Astrocyte (in vitro differentiated cells and primary cell): Measurements from ENCODE around the gene PADI3. TPM values are rescaled to one million over a fixed set of nuclear protein-coding genes. Genes with fewer than 3 reads are reported as not detected.
A peak's percentile ranks its signal among the peaks of the same experiment; 100 is the strongest.

Source experiments
- DNase-seq: peaks from one replicate; pipeline ENCODE4 v3.0.0-alpha.2; 2010; ENCODE audit warnings: low read depth
- FAIRE-seq: peaks from 2 replicates; lab custom pipeline; 2011; peaks lifted over from hg19 to GRCh38; lab: Jason Lieb, UNC
- H2AFZ ChIP-seq: 2 replicates; pipeline ENCODE4 v1.6.0; 2012; ENCODE audit warnings: low read depth, low read length, inconsistent platforms
- H3K27ac ChIP-seq: 2 replicates; pipeline ENCODE4 v1.5.1; 2011; ENCODE audit warnings: low read depth, low read length, inconsistent platforms
- H3K27me3 ChIP-seq: 2 replicates; pipeline ENCODE4 v1.6.0; 2011; ENCODE audit warnings: low read length, inconsistent platforms; ENCODE audit not compliant: insufficient read depth
- H3K36me3 ChIP-seq: 2 replicates; pipeline ENCODE4 v1.5.1; 2011; ENCODE audit warnings: low read length, inconsistent platforms; ENCODE audit not compliant: insufficient read depth
- H3K4me1 ChIP-seq: 2 replicates; pipeline ENCODE4 v1.5.1; 2011; ENCODE audit warnings: low read length, inconsistent platforms; ENCODE audit not compliant: insufficient read depth
- H3K4me2 ChIP-seq: 2 replicates; pipeline ENCODE4 v1.6.0; 2012; ENCODE audit warnings: low read length, inconsistent platforms
- H3K4me3 ChIP-seq: 2 replicates; pipeline ENCODE4 v1.5.1; 2011; ENCODE audit warnings: low read depth, mild to moderate bottlenecking, low read length, inconsistent platforms; ENCODE audit not compliant: insufficient read depth
- H3K79me2 ChIP-seq: 2 replicates; pipeline ENCODE4 v1.6.0; 2012; ENCODE audit warnings: mild to moderate bottlenecking, low read length, inconsistent platforms; ENCODE audit not compliant: insufficient read depth
- H3K9ac ChIP-seq: 2 replicates; pipeline ENCODE4 v1.6.0; 2012; ENCODE audit warnings: mild to moderate bottlenecking, low read length, inconsistent platforms
- H3K9me3 ChIP-seq: 2 replicates; pipeline ENCODE4 v1.5.1; 2012; ENCODE audit warnings: low read depth, mild to moderate bottlenecking, low read length, inconsistent platforms; ENCODE audit not compliant: insufficient read depth
- H4K20me1 ChIP-seq: 2 replicates; pipeline ENCODE4 v1.6.0; 2012; ENCODE audit warnings: low read length, inconsistent platforms; ENCODE audit not compliant: insufficient read depth
- H3K27ac Mint-ChIP-seq: one replicate; pipeline ENCODE4 v1.8.0; 2021; ENCODE audit warnings: mild to moderate bottlenecking, mixed read lengths; ENCODE audit not compliant: unreplicated experiment
- H3K27me3 Mint-ChIP-seq: one replicate; pipeline ENCODE4 v1.8.0; 2021; ENCODE audit warnings: low read depth, mixed read lengths; ENCODE audit not compliant: unreplicated experiment
- H3K36me3 Mint-ChIP-seq: one replicate; pipeline ENCODE4 v1.8.0; 2021; ENCODE audit warnings: low read depth, mixed read lengths; ENCODE audit not compliant: unreplicated experiment
- H3K4me1 Mint-ChIP-seq: one replicate; pipeline ENCODE4 v1.8.0; 2021; ENCODE audit warnings: low read depth, mixed read lengths; ENCODE audit not compliant: unreplicated experiment
- H3K4me3 Mint-ChIP-seq: one replicate; pipeline ENCODE4 v1.8.0; 2021; ENCODE audit warnings: mild to moderate bottlenecking, moderate library complexity, mixed read lengths; ENCODE audit not compliant: unreplicated experiment
- H3K9me3 Mint-ChIP-seq: one replicate; pipeline ENCODE4 v1.8.0; 2021; ENCODE audit warnings: mild to moderate bottlenecking, mixed read lengths; ENCODE audit not compliant: unreplicated experiment
- EZH2 ChIP-seq: IDR thresholded peaks from 2 replicates; pipeline ENCODE4 v1.6.1; 2012; ENCODE audit warnings: mild to moderate bottlenecking, low read length, inconsistent platforms; ENCODE audit not compliant: insufficient read depth
- total RNA-seq: library from RNA; stranded (reverse); gene quantifications from 2 replicates; pipeline ENCODE4 v1.2.1, GENCODE V29; 2021
- TF ChIP-seq, protein P1 (sequence below): IDR thresholded peaks from 2 replicates; pipeline ENCODE4 v1.5.1; 2011; ENCODE audit warnings: low read depth, mild to moderate bottlenecking, inconsistent platforms, low read length, moderate library complexity; ENCODE audit not compliant: insufficient read depth

The PADI3 gene
- total RNA-seq, 1 donor from 2014 or later = 0.09 TPM

DNA sequence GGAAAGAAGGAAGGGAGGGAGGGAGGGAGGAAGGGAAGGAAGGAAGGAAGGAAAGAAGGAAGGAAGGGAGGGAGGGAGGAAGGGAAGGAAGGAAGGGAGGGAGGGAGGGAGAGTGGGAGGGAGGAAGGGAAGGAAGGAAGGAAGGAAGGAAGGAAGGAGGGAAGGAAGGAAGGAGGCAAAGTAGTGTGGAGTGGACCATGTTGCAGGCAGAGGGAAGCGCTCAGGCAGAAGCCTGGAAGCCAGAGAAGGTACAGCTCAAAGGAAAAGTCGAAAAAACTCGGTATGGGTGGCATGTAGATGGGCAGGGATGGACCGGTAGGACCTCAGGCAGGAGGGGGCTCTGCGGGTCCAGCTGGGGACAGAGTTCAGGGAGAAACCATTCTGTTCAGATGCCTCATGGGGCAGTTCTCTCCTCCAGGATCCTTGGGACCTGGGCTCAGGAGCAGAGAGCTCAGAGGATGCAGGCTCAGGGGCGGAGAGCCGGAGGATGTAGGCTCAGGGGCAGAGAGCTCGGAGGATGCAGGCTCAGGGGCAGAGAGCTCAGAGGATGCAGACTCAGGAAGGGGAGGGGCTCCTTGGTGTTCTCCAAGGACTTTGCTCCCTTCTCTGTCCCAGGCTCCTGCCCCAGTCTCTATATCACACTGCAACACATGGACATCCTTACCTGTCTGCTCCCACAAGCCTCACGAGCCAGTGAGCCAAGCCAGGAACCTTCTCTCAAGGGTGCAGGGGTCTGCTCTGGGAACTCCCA lies 13.6 kb upstream of the PADI3 start:
- Mint-ChIP-seq H3K4me3 (no peak overlapping the region), H3K4me1 (peaks cover 3% of the 10 kb centered on the region), H3K36me3 (no peaks in the 10 kb centered on the region), H3K27ac (no peak overlapping the region), H3K9me3 (no peaks in the 10 kb centered on the region), H3K27me3 (peaks cover 13% of the 10 kb centered on the region)
- Histone ChIP-seq H3K36me3 (no peaks in the 10 kb centered on the region), H3K4me1 (peaks cover 30% of the 10 kb centered on the region), H3K79me2 (no peaks in the 10 kb centered on the region), H2AFZ (no peak overlapping the region), H3K4me3 (no peak overlapping the region), H3K9ac (no peak overlapping the region), H3K27me3 (no peaks in the 10 kb centered on the region), H4K20me1 (no peaks in the 10 kb centered on the region), H3K4me2 (no peak overlapping the region), H3K27ac (no peak overlapping the region), H3K9me3 (no peaks in the 10 kb centered on the region)
- TF ChIP-seq, protein P1, sequence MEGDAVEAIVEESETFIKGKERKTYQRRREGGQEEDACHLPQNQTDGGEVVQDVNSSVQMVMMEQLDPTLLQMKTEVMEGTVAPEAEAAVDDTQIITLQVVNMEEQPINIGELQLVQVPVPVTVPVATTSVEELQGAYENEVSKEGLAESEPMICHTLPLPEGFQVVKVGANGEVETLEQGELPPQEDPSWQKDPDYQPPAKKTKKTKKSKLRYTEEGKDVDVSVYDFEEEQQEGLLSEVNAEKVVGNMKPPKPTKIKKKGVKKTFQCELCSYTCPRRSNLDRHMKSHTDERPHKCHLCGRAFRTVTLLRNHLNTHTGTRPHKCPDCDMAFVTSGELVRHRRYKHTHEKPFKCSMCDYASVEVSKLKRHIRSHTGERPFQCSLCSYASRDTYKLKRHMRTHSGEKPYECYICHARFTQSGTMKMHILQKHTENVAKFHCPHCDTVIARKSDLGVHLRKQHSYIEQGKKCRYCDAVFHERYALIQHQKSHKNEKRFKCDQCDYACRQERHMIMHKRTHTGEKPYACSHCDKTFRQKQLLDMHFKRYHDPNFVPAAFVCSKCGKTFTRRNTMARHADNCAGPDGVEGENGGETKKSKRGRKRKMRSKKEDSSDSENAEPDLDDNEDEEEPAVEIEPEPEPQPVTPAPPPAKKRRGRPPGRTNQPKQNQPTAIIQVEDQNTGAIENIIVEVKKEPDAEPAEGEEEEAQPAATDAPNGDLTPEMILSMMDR = no peak
- no peak for TF ChIP-seq EZH2
- FAIRE-seq (no peak), DNase-seq (no peak)

DNA sequence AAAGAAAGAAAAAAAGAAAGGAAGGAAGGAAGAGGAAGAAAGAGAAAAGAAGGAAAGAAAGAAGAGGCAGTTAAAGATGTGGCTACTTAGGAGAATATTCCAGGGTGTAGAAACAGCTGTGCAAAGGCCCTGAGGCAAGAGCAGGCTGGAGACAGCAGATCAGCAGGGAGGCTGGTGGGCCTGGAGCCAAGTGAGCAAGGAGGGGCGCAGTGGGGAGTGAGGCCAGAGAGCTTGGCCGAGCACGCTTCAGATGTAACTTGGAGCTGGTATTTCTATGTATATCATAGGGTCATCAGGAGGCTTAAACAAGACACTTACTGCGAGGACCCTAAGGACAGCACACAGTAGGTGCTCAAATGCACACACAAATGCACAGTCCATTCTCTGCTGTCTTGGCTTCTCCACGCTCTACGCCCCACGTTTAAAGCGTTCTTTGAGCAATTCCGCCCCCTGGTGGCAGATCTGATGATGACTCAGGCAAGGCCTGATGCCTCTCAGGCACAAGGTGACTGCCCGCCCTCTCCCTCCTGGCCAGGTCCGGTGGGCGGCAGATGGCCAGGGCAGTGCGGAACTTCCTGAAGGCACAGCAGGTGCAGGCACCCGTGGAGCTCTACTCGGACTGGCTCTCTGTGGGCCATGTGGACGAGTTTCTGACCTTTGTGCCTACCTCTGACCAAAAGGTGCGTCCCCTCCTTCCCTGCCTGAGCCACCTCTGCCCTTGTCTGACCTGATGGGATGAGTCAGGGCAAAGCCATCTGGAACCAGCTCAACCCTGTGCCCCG lies 11.9 kb upstream of the PADI3 start:
- peak; percentile 70 for DNase-seq
- peak; percentile 43 for FAIRE-seq
- Histone ChIP-seq H3K4me1 (peaks cover 30% of the 10 kb centered on the region), H3K27ac (no peak overlapping the region), H3K36me3 (no peaks in the 10 kb centered on the region), H3K4me3 (no peak overlapping the region), H3K79me2 (no peaks in the 10 kb centered on the region), H2AFZ (no peak overlapping the region), H3K4me2 (no peak overlapping the region), H3K27me3 (no peaks in the 10 kb centered on the region), H3K9ac (no peak overlapping the region), H3K9me3 (no peaks in the 10 kb centered on the region), H4K20me1 (no peaks in the 10 kb centered on the region)
- Mint-ChIP-seq H3K36me3 (no peaks in the 10 kb centered on the region), H3K4me1 (peaks cover 3% of the 10 kb centered on the region), H3K4me3 (no peak overlapping the region), H3K27me3 (peaks cover 13% of the 10 kb centered on the region), H3K27ac (peak overlapping the region; percentile 69), H3K9me3 (no peaks in the 10 kb centered on the region)
- TF ChIP-seq, protein P1 = peak; percentile 70
- no peak for TF ChIP-seq EZH2
